AG09309 (cell line): ENCODE results near the gene TYSND1.

ENCODE experiments used
- DNase-seq: peaks from one replicate; pipeline ENCODE4 v3.0.0-alpha.2; 2010; ENCODE audit warnings: low read depth
- H3K4me3 ChIP-seq: 2 replicates; pipeline ENCODE4 v1.5.1; 2011; ENCODE audit warnings: mild to moderate bottlenecking, low read depth, low read length, moderate library complexity; ENCODE audit not compliant: control insufficient read depth
- CTCF ChIP-seq: IDR thresholded peaks from 2 replicates; pipeline ENCODE4 v1.5.1; 2011; ENCODE audit warnings: mild to moderate bottlenecking, low read depth, low read length, inconsistent platforms; ENCODE audit not compliant: insufficient read depth, control insufficient read depth; ENCODE audit errors: missing control alignments

TYSND1 gene

GRCh38 chr10:70093335-70093944 lies 53.1 kb downstream of the TYSND1 start:
- no peak for TF ChIP-seq CTCF
- no peak overlapping the region for H3K4me3 ChIP-seq
- DNase-seq, result no peak

GRCh38 chr10:70092389-70092718 lies 54.1 kb downstream of the TYSND1 start:
- H3K4me3 ChIP-seq, result no peak overlapping the region
- TF ChIP-seq CTCF, result no peak
- DNase-seq, result no peak

GRCh38 chr10:70090951-70091350 lies 55.5 kb downstream of the TYSND1 start:
- DNase-seq, result no peak
- no peak overlapping the region for H3K4me3 ChIP-seq
- TF ChIP-seq CTCF, result no peak

- no peak overlapping the region for H3K4me3 ChIP-seq
- TF ChIP-seq CTCF, result no peak
- DNase-seq, result no peak
Measured at GRCh38 chr10:70090013-70090412, 56.5 kb downstream of the TYSND1 start.

GRCh38 chr10:70088308-70088698 lies 58.2 kb downstream of the TYSND1 start:
- H3K4me3 ChIP-seq, result no peak overlapping the region
- DNase-seq, result no peak
- TF ChIP-seq CTCF, result no peak
